GM20000 (cell line): ENCODE data around the gene EPS8L2.

ENCODE experiments used
- DNase-seq: peaks from one replicate; pipeline ENCODE4 v3.0.0; 2012; ENCODE audit warnings: low spot score
- CTCF ChIP-seq: IDR thresholded peaks from 2 replicates; pipeline ENCODE4 v1.5.1; 2012; ENCODE audit warnings: mild to moderate bottlenecking, control low read depth; ENCODE audit errors: extremely low read depth, missing control alignments

The EPS8L2 gene

GRCh38 chr11:761526-762108 lies 55.6 kb downstream of the EPS8L2 start:
- no peak for DNase-seq
- TF ChIP-seq CTCF: no peak

- DNase-seq: peak; percentile 34
- TF ChIP-seq CTCF: no peak
Observed at GRCh38 chr11:762421-763072, 56.5 kb downstream of the EPS8L2 start.

GRCh38 chr11:763073-763463 lies 57.0 kb downstream of the EPS8L2 start:
- TF ChIP-seq CTCF: no peak
- no peak for DNase-seq

- TF ChIP-seq CTCF: no peak
- DNase-seq: no peak
Observed at GRCh38 chr11:763549-764321, 57.7 kb downstream of the EPS8L2 start.

- no peak for DNase-seq
- TF ChIP-seq CTCF: no peak
Observed at GRCh38 chr11:764322-765024, 58.4 kb downstream of the EPS8L2 start.

- peak; percentile 47 for TF ChIP-seq CTCF
- DNase-seq: peak; percentile 81
Observed at GRCh38 chr11:765025-765801, 59.2 kb downstream of the EPS8L2 start.

GRCh38 chr11:765802-766091 lies 59.7 kb downstream of the EPS8L2 start:
- no peak for DNase-seq
- no peak for TF ChIP-seq CTCF
